Inflammatory macrophage treated with lipopolysaccharide for 1 hour (primary cell): ENCODE measurements around the gene MINK1.

ENCODE experiments used
- DNase-seq, 2 donors: peaks; one replicate each; pipeline ENCODE4 v3.0.0-alpha.2; 2020 to 2022

The MINK1 gene

DNA sequence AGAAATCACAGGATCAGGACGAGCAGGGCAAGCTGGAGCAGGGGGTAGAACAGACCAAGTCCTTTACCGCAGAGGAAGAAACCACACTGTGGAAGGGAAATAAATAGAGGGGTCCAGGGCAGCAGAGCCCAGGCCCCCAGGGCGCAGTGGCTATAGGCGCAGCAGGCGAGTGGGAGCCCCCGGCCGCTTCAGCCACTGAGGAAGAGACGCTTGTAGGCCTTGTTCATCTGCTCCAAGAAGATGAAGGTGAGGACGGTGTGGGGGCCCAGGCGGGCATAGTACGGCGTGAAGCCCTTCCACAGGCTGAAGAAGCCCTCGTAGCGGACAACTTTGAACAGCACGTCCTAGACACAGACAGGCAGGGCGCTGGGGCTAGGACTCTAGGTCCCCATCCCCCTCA is 104.4 kb downstream of the MINK1 start:
- DNase-seq: no peak

DNA sequence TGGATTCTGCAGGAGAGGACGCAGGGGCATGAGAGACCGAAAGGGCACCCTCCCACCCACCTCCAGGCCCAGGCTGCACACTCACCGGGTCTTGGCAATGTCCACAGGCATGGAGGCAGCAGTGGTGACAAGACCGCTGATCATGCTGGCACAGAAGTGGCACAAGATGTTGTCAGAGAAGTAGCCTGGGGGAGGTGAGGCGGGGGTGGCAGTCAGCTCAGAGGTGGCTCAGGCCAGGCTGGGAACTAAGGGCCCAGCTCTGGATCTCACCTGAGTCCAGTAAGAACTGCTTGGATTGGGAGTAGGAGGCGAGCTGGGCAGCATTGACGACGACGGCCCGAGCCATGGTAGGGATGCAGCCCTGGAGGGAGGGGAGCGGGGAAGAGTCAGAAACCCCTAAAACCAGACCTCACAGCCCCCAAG is 104.9 kb downstream of the MINK1 start:
- no peak for DNase-seq

DNA sequence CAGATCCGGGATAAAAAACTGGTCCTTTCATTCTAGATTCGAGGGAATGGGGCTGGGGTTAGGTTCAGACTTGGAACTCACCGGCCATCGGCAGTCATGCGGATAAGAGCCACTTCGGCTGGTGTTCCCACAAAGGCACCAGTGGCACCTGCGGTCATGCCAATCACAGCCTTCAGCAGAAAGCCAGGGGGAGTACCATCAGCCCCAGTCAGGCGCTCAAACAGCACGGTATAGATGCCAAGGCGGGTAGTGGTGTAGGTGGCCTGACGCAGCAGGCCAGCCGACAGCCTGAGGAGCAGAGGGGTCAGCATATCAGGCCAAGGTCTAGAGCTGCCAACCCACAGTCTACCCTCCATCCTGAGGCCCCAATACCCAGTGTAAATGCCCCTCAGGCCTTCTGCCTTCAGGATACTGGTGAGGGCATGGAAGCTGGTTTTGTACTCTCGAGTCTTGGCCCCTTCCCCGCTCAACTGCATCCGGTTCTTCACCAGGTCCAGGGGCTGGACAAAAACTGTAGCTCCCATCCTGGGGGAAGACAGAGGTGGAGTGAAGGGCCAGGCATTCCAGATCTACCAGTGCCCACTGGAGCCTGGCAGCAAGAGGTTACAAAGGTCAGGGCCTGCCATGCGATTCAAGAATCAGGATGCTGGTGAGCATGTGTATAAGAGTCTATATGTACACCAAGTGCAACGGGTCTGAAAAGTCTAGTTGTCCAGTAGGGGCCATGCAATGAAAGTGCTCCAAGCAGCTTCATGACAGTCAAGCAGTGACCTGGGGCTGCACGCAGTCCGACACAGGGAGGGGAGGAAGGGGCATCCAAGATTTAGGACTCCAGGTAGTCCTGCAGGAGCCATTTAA is 105.8 kb downstream of the MINK1 start:
- no peak for DNase-seq

DNA sequence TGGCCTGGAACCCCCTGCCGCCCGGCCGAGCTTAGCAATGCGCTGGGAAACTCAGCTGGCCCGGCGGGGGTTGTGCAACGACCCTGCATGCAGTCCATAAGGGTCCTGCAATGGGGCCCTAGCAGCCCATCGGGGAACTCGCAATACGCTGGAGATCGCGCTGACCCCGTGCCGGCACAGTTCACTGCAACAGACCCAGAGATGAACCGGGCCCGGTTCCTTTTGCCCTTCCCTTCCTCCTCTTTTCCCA is 106.3 kb downstream of the MINK1 start:
- no peak for DNase-seq

DNA sequence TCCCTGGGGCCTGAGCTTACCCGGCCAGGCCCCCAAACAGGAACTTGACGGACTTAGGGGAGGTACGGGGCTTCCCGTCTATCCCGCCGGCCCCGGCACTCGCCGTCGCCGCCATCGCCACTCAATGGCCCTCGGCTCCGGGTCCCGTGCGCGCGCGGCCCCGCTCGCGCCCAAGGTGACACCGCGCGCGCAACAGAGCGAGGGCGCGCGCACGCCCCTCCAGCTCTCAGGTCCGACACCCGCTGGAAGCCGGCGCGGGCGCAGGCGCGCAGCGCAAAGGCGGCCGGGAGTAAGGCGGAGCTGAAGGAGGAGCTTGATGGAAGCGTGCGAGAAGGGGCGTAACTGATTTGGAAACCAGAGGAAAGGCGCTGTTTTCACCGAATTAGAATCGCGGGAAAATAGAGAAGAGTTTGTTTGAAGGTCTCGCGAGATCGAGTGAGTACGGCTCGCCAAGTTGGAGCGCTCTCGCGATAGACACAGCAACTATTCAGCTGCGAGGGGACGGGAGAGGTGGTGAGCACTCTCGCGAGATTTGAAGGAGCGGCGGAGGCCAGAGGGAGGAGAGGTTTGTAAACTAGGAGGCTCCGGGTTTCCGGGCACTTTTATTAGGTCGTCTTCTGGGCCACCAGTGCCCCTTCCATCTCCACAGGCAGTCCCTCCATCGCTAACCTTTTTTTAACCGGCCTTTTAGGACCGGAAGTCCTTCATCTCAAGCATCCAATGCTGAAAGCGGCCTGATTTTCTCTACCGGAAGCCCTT is 106.8 kb downstream of the MINK1 start, which contains the start of the genes RNF167 and SLC25A11:
Gene RNF167, plus strand, starts transcription at position 473 of the 759 bp plus-strand sequence. CDS start 642 bp downstream, outside the sequence.
Gene SLC25A11, minus strand, starts transcription at position 251 of the 759 bp plus-strand sequence. Its CDS starts 136 bp downstream, at position 115.
- peak; percentile 99 to 100 for DNase-seq

DNA sequence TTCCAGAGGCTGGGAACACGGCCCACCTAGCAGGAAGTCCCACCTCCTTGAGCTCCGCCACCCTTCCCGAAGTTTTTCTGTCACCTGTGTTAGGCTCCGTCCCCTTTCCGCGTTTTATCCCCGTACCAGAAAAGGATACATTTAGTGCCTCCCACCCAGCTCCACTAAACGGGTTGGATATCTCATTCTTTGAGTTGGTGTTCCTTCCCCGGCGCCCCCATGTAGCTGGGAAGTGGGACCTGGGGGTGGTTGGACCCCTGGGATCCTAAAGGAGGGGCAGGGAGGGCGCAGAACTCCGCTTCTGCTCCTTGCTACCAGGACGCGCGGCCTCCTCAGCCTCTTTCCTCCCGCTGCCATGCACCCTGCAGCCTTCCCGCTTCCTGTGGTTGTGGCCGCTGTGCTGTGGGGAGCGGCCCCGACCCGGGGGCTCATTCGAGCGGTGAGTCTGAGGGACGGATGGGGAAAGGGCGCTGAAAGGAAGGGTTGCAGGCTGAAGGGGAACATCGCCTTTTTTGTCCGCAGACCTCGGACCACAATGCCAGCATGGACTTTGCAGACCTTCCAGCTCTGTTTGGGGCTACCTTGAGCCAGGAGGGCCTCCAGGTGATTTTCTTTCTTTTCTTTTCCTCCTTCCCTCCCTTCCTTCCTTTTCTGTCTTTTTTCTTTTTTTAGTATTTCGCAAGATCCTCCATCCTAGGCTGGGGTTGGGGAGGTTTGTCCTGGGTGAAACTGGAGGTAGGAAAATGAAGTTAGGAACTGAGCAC is 107.6 kb downstream of the MINK1 start:
- no peak for DNase-seq

DNA sequence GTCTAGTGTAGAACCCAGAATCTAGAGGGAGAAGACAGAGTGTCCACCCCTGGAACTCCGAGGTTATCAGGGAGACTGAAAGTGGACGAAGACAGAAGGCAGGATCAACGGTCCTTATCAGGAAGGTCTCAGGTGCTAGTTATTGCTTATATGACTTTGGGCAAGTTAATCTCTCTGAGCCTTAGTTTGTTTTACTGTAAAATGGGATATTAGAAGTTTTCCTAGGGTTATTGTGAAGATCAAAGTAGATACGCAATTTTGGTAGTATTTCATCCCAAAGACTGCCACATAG is 108.1 kb downstream of the MINK1 start:
- DNase-seq: no peak

DNA sequence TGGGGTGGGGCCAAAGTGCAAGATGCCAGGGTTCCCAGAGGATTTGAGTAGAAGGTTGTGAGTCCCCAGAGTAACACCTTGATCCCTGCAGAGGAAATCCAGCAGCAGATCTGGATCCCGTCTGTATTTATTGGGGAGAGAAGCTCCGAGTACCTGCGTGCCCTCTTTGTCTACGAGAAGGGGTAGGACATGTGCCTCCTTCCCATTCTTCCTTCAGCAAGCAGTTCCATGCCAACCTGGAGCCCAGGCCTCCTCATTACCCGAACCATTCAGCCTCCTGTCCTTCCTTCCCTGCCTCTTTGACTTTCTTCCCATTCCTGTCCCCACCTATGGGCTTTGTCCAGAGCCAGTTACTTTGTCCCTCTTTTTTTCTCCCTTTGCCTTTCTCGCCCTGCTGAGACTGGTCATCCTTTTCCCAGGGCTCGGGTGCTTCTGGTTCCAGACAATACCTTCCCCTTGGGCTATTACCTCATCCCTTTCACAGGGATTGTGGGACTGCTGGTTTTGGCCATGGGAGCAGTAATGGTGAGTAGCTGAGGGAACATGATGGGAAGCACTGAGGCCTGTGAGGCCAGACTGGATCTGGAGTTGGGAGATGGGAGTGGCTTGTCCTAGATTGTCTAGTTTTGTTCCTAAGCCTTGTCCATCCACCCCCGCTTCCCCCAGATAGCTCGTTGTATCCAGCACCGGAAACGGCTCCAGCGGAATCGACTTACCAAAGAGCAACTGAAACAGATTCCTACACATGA is 109.8 kb downstream of the MINK1 start:
- no peak for DNase-seq

DNA sequence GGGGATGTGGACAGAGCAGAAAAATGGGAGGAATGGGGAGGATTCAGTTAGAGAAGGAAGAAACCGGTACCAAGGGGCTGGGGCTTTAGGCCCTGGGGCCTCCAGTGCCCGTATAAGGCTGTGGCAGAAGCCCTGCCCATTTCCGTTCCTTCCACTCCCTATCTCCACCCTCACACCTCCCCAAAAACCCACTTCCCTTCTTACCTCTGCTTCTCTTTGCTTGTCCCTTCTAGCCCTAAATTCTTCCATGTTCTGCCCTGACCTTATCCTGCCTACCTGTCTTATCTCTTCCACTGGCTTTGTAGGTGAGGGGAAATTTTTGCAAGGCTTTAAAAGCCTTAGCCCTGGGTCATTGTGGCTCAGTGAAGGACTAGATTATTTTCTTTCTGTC is 111.0 kb downstream of the MINK1 start:
- peak in 1 of 2 donors; percentile 36 for DNase-seq

DNA sequence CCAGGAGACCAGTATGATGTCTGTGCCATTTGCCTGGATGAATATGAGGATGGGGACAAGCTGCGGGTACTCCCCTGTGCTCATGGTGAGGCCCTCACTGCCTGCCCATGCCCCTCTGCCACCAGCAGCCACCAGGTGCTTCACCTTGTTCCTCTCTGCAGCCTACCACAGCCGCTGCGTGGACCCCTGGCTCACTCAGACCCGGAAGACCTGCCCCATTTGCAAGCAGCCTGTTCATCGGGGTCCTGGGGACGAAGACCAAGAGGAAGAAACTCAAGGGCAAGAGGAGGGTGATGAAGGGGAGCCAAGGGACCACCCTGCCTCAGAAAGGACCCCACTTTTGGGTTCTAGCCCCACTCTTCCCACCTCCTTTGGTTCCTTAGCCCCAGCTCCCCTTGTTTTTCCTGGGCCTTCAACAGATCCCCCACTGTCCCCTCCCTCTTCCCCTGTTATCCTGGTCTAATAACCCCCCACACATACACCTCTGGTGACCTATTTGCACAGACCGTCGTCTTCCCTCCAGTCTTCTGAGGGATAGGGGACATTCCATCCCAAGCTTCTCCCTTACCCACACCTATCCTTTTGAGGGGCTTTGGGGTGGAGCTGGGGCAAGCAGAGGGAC is 111.5 kb downstream of the MINK1 start:
- no peak for DNase-seq

DNA sequence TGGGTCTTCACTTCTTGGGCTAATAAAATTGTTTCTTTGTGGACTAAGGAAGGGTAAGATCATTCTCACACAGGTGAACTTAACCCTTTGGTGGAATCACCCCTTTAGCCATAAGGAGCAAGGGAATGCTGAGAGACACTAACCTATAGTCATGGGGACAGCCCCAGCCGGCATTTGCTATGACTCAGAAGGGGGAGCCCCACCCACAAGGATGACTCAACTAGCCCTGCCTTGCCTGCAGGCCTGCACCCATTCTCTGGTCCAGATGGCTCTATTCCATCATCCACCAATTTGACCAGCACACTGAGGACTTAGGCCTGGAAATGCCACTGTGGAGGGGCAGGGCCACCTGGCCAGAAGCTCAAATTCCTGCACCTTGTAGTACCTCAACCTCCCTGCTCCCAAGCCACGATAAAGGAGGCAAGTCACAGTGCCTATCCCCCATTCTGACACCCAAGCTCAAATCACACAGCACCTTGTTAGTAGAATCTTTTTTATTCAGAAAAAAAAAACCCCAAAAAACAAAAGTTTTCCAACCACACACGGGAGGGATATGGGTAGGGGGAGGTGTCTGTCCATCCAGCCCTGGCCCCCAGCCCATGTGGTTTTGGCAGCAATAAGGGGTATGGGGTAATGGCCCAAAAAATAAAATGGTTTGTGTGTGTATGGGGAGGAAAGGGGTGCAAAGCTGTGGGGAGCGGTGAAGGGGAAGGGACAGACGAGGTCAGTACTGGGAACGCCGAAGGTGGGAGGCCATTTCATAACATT is 112.2 kb downstream of the MINK1 start:
- DNase-seq: peak; percentile 89 to 93

DNA sequence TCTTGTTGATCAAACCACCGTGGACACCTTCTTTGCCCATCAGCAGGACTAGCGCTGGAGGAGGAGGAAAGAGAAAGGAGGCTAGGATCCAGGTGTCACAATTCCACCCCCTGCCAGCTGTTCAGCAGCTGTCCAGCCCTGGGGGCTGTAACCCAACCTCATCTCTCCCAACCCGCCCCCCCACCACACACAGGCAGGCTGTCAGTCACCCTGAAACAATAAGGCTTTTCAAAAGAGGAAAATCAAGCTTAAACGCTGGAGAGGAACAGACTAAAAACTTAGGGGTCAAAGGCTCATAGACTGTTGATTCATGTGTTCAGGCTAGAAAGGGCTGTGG is 112.8 kb downstream of the MINK1 start:
- no peak for DNase-seq

DNA sequence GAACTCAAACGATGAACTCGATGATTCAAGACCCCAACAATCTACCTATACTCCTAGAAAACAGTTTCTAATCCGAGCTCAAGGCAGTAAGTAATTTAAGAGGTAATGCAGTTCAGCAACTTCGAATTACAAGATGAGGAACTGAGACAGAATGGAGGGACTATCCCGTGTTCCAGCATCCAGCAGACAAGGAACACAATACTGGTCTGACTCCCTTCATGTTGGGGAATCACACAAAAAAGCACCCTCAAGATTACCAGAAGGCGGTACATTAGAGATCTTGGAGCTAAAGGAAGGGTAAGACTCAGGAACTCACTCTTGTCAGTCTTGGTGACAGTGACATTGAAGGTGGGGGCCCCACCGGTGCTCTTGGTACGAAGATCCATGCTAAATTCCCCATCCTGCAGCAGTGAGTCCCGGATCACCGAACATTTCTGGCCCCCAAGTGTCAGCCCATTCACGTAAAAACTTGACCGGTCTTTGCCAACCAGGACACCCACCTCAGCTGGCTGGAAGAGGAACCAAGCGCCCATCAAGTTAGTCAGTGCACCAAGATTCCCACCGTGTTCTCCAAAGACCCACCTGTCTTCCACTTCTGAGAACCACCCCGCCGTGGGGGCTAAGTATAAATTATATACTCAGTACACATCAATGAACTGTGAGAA is 113.3 kb downstream of the MINK1 start:
- peak; percentile 49 to 69 for DNase-seq

DNA sequence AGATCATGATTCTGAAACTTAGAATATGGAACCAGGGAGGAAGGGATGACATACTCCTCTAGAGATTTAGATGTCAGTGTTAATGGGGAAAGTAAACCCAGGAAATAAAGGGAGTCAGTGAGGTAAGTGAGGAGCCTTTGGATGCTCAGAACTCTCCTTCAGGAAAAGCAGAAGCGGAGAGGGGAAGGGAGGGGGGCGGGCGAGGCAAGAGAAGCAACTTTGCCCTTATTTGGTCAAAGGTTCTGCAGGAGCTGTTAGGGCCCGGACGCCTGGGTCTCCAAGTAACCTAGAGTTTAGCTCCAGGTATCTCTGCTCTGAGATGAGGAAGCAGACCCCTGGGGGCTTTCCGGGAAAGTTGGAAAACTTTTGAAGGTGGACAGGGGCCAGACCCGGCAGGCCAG is 113.9 kb downstream of the MINK1 start:
- no peak for DNase-seq
